Activated CD4-positive, alpha-beta T cell treated with anti-CD3 and anti-CD28 coated beads, Interleukin-2, amount 10 ng/mL, durations not matched to agents 24 days and 14 days (primary cell): Measurements from ENCODE around the gene CHGA. TPM values are rescaled to one million over a fixed set of nuclear protein-coding genes. Genes with fewer than 3 reads are reported as not detected.
A peak's percentile ranks its signal among the peaks of the same experiment; 100 is the strongest.

Experiments
- DNase-seq: peaks from one replicate; pipeline ENCODE4 v3.0.0; 2022
- H3K27ac Mint-ChIP-seq: one replicate; pipeline ENCODE4 v1.8.0; 2022; ENCODE audit warnings: mild to moderate bottlenecking, mixed read lengths
- H3K27me3 Mint-ChIP-seq: one replicate; pipeline ENCODE4 v1.8.0; 2022; ENCODE audit warnings: mixed read lengths
- H3K36me3 Mint-ChIP-seq: one replicate; pipeline ENCODE4 v1.8.0; 2022; ENCODE audit warnings: low read depth, mild to moderate bottlenecking, mixed read lengths
- H3K4me1 Mint-ChIP-seq: one replicate; pipeline ENCODE4 v1.8.0; 2021; ENCODE audit warnings: mixed read lengths
- H3K4me3 Mint-ChIP-seq: one replicate; pipeline ENCODE4 v1.8.0; 2022; ENCODE audit warnings: mild to moderate bottlenecking, moderate library complexity, mixed read lengths
- H3K9me3 Mint-ChIP-seq: one replicate; pipeline ENCODE4 v1.8.0; 2021; ENCODE audit warnings: mixed read lengths
- intact Hi-C: fragments of 100-400 bp; cut with micrococcal nuclease; formaldehyde crosslinking; loops from one replicate; pipeline ENCODE4 v1.15.1; 2023
- total RNA-seq: library from RNA; stranded (reverse); gene quantifications from 2 replicates; pipeline ENCODE4 v1.2.3, GENCODE V29; 2022

CHGA gene
- total RNA-seq, 1 donor from 2014 or later: not detected

- Mint-ChIP-seq H3K4me1 (no peaks in the 10 kb centered on the region), H3K27me3 (no peaks in the 10 kb centered on the region), H3K27ac (no peak overlapping the region), H3K4me3 (no peak overlapping the region), H3K36me3 (peaks cover 7% of the 10 kb centered on the region), H3K9me3 (no peaks in the 10 kb centered on the region)
- intact Hi-C loops: loop anchor here (10.0 kb wide), 1 partner anchor 45 kb away; no protein-coding TSS in a partner anchor
- no peak for DNase-seq
Observed at GRCh38 chr14:92969871-92970270, 46.9 kb downstream of the CHGA start.

GRCh38 chr14:92970271-92970670, 47.3 kb downstream of the CHGA start:
- Mint-ChIP-seq H3K9me3 (no peaks in the 10 kb centered on the region), H3K36me3 (peaks cover 8% of the 10 kb centered on the region), H3K27me3 (no peaks in the 10 kb centered on the region), H3K4me1 (no peaks in the 10 kb centered on the region), H3K27ac (no peak overlapping the region), H3K4me3 (no peak overlapping the region)
- intact Hi-C loops: no loop called here
- no peak for DNase-seq

GRCh38 chr14:92971601-92972180, 48.7 kb downstream of the CHGA start:
- H3K4me1 Mint-ChIP-seq: no peaks in the 10 kb centered on the region
- DNase-seq: no peak
- no peaks in the 10 kb centered on the region for H3K27me3 Mint-ChIP-seq
- H3K27ac Mint-ChIP-seq: no peak overlapping the region
- peaks cover 3% of the 10 kb centered on the region for H3K9me3 Mint-ChIP-seq
- peaks cover 21% of the 10 kb centered on the region for H3K36me3 Mint-ChIP-seq
- intact Hi-C loops: no loop called here
- H3K4me3 Mint-ChIP-seq: no peak overlapping the region

- no peaks in the 10 kb centered on the region for H3K4me1 Mint-ChIP-seq
- peaks cover 8% of the 10 kb centered on the region for H3K9me3 Mint-ChIP-seq
- H3K27ac Mint-ChIP-seq: no peak overlapping the region
- peaks cover 36% of the 10 kb centered on the region for H3K36me3 Mint-ChIP-seq
- H3K27me3 Mint-ChIP-seq: no peaks in the 10 kb centered on the region
- DNase-seq: peak; percentile 70
- intact Hi-C loops: no loop called here
- no peak overlapping the region for H3K4me3 Mint-ChIP-seq
Observed at GRCh38 chr14:92973261-92973797, 50.4 kb downstream of the CHGA start.

GRCh38 chr14:92973798-92974372, 50.9 kb downstream of the CHGA start:
- H3K27ac Mint-ChIP-seq: no peak overlapping the region
- peaks cover 39% of the 10 kb centered on the region for H3K36me3 Mint-ChIP-seq
- no peak for DNase-seq
- intact Hi-C loops: no loop called here
- no peaks in the 10 kb centered on the region for H3K27me3 Mint-ChIP-seq
- peaks cover 8% of the 10 kb centered on the region for H3K9me3 Mint-ChIP-seq
- H3K4me1 Mint-ChIP-seq: no peaks in the 10 kb centered on the region
- H3K4me3 Mint-ChIP-seq: no peak overlapping the region

GRCh38 chr14:92974541-92975345, 51.8 kb downstream of the CHGA start:
- Mint-ChIP-seq H3K4me1 (no peaks in the 10 kb centered on the region), H3K27me3 (no peaks in the 10 kb centered on the region), H3K4me3 (no peak overlapping the region), H3K27ac (no peak overlapping the region), H3K9me3 (peaks cover 16% of the 10 kb centered on the region), H3K36me3 (peaks cover 48% of the 10 kb centered on the region)
- no peak for DNase-seq
- intact Hi-C loops: no loop called here

- Mint-ChIP-seq H3K4me3 (no peak overlapping the region), H3K27me3 (no peaks in the 10 kb centered on the region), H3K36me3 (peaks cover 61% of the 10 kb centered on the region), H3K4me1 (no peaks in the 10 kb centered on the region), H3K9me3 (peaks cover 20% of the 10 kb centered on the region), H3K27ac (no peak overlapping the region)
- no peak for DNase-seq
- intact Hi-C loops: no loop called here
Observed at GRCh38 chr14:92976268-92976667, 53.3 kb downstream of the CHGA start.

GRCh38 chr14:92978229-92979021, 55.5 kb downstream of the CHGA start:
- Mint-ChIP-seq H3K4me3 (no peak overlapping the region), H3K4me1 (no peaks in the 10 kb centered on the region), H3K9me3 (peaks cover 26% of the 10 kb centered on the region), H3K27me3 (no peaks in the 10 kb centered on the region), H3K36me3 (peaks cover 75% of the 10 kb centered on the region), H3K27ac (no peak overlapping the region)
- intact Hi-C loops: no loop called here
- DNase-seq: no peak

- Mint-ChIP-seq H3K9me3 (peaks cover 25% of the 10 kb centered on the region), H3K27ac (no peak overlapping the region), H3K36me3 (peaks cover 62% of the 10 kb centered on the region), H3K4me3 (no peak overlapping the region), H3K27me3 (no peaks in the 10 kb centered on the region), H3K4me1 (peaks cover 2% of the 10 kb centered on the region)
- no peak for DNase-seq
- intact Hi-C loops: no loop called here
Observed at GRCh38 chr14:92980866-92981265, 57.9 kb downstream of the CHGA start.

GRCh38 chr14:92981726-92982125, 58.8 kb downstream of the CHGA start:
- Mint-ChIP-seq H3K9me3 (peaks cover 23% of the 10 kb centered on the region), H3K4me1 (peaks cover 2% of the 10 kb centered on the region), H3K27me3 (no peaks in the 10 kb centered on the region), H3K36me3 (peaks cover 54% of the 10 kb centered on the region), H3K27ac (no peak overlapping the region), H3K4me3 (no peak overlapping the region)
- no peak for DNase-seq
- intact Hi-C loops: no loop called here

- intact Hi-C loops: no loop called here
- peaks cover 42% of the 10 kb centered on the region for H3K36me3 Mint-ChIP-seq
- H3K9me3 Mint-ChIP-seq: peaks cover 18% of the 10 kb centered on the region
- no peak overlapping the region for H3K27ac Mint-ChIP-seq
- peaks cover 2% of the 10 kb centered on the region for H3K4me1 Mint-ChIP-seq
- no peaks in the 10 kb centered on the region for H3K27me3 Mint-ChIP-seq
- H3K4me3 Mint-ChIP-seq: no peak overlapping the region
- DNase-seq: no peak
Observed at GRCh38 chr14:92982956-92983355, 60.0 kb downstream of the CHGA start.

GRCh38 chr14:92984082-92984788, 61.3 kb downstream of the CHGA start:
- no peak overlapping the region for H3K4me3 Mint-ChIP-seq
- DNase-seq: no peak
- H3K4me1 Mint-ChIP-seq: peaks cover 2% of the 10 kb centered on the region
- peaks cover 32% of the 10 kb centered on the region for H3K36me3 Mint-ChIP-seq
- H3K9me3 Mint-ChIP-seq: peaks cover 15% of the 10 kb centered on the region
- no peaks in the 10 kb centered on the region for H3K27me3 Mint-ChIP-seq
- no peak overlapping the region for H3K27ac Mint-ChIP-seq
- intact Hi-C loops: no loop called here
